OCI-LY1 (cell line): ENCODE data around the gene FNBP1.

Experiments used
- EZH2 ChIP-seq: fragments of 200-600 bp; sonication (generic), shearing (Covaris generic); IDR thresholded peaks from 2 replicates; pipeline ENCODE4 v1.8.0; 2017; ENCODE audit warnings: borderline replicate concordance, mixed run types, mild to moderate bottlenecking, antibody characterized with exemption, low read length, moderate library complexity, mixed read lengths
- TF ChIP-seq, protein P1 (sequence below): fragments of 200-600 bp; sonication (generic), shearing (Covaris generic); IDR thresholded peaks from 2 replicates; pipeline ENCODE4 v1.5.1; 2017; ENCODE audit warnings: mild to moderate bottlenecking, antibody characterized with exemption, low read length, moderate library complexity, mixed read lengths

DNA sequence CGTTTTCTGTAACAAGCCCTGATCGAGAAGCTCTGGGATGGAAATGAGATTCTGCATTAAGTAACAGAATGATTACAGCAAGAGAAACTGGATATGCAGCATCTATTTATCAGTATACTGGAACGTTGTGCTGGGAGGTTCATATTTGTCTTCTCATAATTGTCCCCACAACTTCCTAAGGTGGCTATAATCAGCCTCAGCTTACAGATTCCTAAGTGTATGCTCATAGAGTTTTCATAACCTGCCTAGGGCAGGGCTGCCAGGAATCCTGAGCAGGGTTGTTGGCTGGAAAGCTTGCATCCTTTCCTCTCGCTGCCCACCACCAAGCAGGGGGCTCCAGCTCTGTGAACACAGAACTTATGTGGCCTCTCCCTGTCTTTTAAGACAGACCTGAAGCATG is 70.2 kb downstream of the FNBP1 start:
- TF ChIP-seq, protein P1, sequence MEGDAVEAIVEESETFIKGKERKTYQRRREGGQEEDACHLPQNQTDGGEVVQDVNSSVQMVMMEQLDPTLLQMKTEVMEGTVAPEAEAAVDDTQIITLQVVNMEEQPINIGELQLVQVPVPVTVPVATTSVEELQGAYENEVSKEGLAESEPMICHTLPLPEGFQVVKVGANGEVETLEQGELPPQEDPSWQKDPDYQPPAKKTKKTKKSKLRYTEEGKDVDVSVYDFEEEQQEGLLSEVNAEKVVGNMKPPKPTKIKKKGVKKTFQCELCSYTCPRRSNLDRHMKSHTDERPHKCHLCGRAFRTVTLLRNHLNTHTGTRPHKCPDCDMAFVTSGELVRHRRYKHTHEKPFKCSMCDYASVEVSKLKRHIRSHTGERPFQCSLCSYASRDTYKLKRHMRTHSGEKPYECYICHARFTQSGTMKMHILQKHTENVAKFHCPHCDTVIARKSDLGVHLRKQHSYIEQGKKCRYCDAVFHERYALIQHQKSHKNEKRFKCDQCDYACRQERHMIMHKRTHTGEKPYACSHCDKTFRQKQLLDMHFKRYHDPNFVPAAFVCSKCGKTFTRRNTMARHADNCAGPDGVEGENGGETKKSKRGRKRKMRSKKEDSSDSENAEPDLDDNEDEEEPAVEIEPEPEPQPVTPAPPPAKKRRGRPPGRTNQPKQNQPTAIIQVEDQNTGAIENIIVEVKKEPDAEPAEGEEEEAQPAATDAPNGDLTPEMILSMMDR: no peak
- TF ChIP-seq EZH2: no peak
